ENCODE results near the gene CDCA8. TPM values are rescaled to one million over a fixed set of nuclear protein-coding genes. Genes with fewer than 3 reads are reported as not detected.

CDCA8 gene
- total RNA-seq, 1 experiment from 2014 or later: 48.5 TPM

DNA sequence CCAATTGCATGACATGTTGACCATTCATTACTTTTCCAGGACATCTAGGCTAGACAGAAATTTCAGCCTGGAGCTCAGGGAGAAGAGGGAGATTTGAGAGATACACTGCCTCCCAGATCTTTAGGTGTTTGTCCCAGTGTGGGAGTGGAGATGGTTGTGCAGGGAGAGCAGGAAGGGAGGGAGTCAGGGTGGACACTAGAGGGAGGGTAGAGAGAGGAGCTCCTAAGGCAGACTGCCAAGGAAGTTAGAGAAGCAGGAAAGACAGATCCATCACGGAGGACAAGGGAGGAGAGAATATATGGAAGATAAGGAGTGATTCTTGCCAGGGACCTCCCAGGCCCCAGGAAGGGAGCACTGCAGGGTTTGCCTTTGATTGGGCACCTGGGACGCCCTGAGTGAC, 8.7 kb downstream of the CDCA8 start:
- H3K4me1 Mint-ChIP-seq: no peaks in the 10 kb centered on the region
- no CpG with 5 or more reads among the region's 2 CpGs for WGBS (ENCODE audit: extremely low coverage, insufficient read length, low lambda C conversion rate)
- H3K27ac Mint-ChIP-seq: no peak overlapping the region
- peaks cover 44 to 86% (median 85%) of the 10 kb centered on the region in 3 experiments; a peak in 6 of 7 replicates for H3K36me3 Mint-ChIP-seq (ENCODE audit: insufficient read depth in 1 of 3, low read depth in 3 of 3)
- Histone ChIP-seq H2BK12ac (ENCODE audit: insufficient read length, low read depth, low read length) (no peak overlapping the region), H3K4ac (ENCODE audit: low read depth, low read length) (no peak overlapping the region), H2BK120ac (ENCODE audit: low read depth, low read length, poor library complexity, severe bottlenecking) (no peak overlapping the region), H3T11ph (ENCODE audit: low read length) (no peak overlapping the region), H3K56ac (ENCODE audit: insufficient read length, low read depth, low read length) (no peak overlapping the region), H3K9ac (ENCODE audit: extremely low read depth, insufficient read length, low read length) (no peak overlapping the region), H3K27ac (ENCODE audit: insufficient read length, low read depth, low read length) (no peak overlapping the region), H3K27me3 (ENCODE audit: insufficient read depth, low read length) (no peaks in the 10 kb centered on the region), H3K79me1 (ENCODE audit: insufficient read depth, low read depth, low read length, poor library complexity, severe bottlenecking) (no peaks in the 10 kb centered on the region), H3K18ac (ENCODE audit: insufficient read length, low read depth, low read length) (no peak overlapping the region), H3K4me2 (ENCODE audit: insufficient read depth, insufficient read length, low read length) (no peak overlapping the region), H4K20me1 (ENCODE audit: control insufficient read depth, insufficient read depth, insufficient read length) (no peaks in the 10 kb centered on the region), H2BK5ac (ENCODE audit: insufficient read length, low read length) (no peak overlapping the region), H2BK15ac (ENCODE audit: low read depth, low read length) (no peak overlapping the region), H2AK5ac (ENCODE audit: insufficient read length, low read length) (no peak overlapping the region), H3K23me2 (ENCODE audit: insufficient read length, low read depth, low read length, poor library complexity, severe bottlenecking) (no peaks in the 10 kb centered on the region), H2AFZ (ENCODE audit: low read length) (no peak overlapping the region), H3K9me3 (ENCODE audit: control insufficient read depth, low read depth, low read length) (no peaks in the 10 kb centered on the region), H3K79me2 (ENCODE audit: insufficient read depth, low read length) (no peaks in the 10 kb centered on the region), H3K14ac (ENCODE audit: insufficient read depth, low read length) (no peak overlapping the region), H3K23ac (ENCODE audit: insufficient read length, low read depth, low read length) (no peak overlapping the region), H4K8ac (replicated peaks; ENCODE audit: insufficient read length, low read depth, low read length) (no peak overlapping the region), H2BK20ac (ENCODE audit: low read depth, low read length, poor library complexity, severe bottlenecking) (no peak overlapping the region), H3K4me1 (ENCODE audit: insufficient read depth, low read length) (no peaks in the 10 kb centered on the region), H4K91ac (ENCODE audit: insufficient read length, low read depth, low read length) (no peak overlapping the region), H4K5ac (ENCODE audit: insufficient read length, low read depth, low read length) (no peak overlapping the region)
- H3K9me3 Mint-ChIP-seq: no peaks in the 10 kb centered on the region
- no peak overlapping the region for H3K4me3 Mint-ChIP-seq
- no peaks in the 10 kb centered on the region for H3K27me3 Mint-ChIP-seq (ENCODE audit: low read depth)
- TF ChIP-seq, protein P1, sequence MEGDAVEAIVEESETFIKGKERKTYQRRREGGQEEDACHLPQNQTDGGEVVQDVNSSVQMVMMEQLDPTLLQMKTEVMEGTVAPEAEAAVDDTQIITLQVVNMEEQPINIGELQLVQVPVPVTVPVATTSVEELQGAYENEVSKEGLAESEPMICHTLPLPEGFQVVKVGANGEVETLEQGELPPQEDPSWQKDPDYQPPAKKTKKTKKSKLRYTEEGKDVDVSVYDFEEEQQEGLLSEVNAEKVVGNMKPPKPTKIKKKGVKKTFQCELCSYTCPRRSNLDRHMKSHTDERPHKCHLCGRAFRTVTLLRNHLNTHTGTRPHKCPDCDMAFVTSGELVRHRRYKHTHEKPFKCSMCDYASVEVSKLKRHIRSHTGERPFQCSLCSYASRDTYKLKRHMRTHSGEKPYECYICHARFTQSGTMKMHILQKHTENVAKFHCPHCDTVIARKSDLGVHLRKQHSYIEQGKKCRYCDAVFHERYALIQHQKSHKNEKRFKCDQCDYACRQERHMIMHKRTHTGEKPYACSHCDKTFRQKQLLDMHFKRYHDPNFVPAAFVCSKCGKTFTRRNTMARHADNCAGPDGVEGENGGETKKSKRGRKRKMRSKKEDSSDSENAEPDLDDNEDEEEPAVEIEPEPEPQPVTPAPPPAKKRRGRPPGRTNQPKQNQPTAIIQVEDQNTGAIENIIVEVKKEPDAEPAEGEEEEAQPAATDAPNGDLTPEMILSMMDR (conservative IDR thresholded peaks at IDR 0.05): no peak
- no peak for DNase-seq
